Gastroesophageal sphincter (tissue), 3 donors: ENCODE data around the gene SYNDIG1.

Source experiments
- POLR2AphosphoS5 ChIP-seq: sonication (generic); formaldehyde crosslinking; IDR thresholded peaks from one replicate; pipeline ENCODE4 v1.6.1; 2017; ENCODE audit warnings: antibody characterized with exemption
- TF ChIP-seq, protein P1 (sequence below), 4 experiments: fragments of 200-600 bp in 2 of 4; fragments of 450-650 bp in 2 of 4; sonication (generic) in 1 of 4; IDR thresholded peaks; one replicate each; pipeline ENCODE4 v1.5.1; 2017 to 2019; ENCODE audit warnings: antibody characterized with exemption in 4 of 4, mild to moderate bottlenecking in 2 of 4, moderate library complexity in 2 of 4

DNA sequence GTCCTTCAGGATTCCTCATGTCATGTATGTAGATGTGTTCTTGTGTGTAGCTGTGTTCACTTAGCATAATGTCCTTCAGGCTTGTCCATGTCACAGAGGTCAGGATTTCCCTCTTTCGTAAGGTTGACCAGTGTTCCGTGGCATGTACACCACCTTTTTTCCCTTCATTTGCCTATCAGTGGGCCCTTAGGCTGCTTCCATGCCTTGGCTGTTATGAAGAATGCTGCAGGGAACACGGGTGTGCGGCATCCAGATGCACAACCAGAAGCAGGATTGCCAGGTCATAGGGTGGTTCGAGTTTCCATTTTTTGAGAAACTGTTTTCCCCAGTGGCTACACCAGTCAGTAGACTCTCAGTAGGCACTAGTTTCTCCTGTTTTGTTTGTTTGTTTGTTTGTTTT lies 29.2 kb downstream of the SYNDIG1 start:
- TF ChIP-seq, protein P1, sequence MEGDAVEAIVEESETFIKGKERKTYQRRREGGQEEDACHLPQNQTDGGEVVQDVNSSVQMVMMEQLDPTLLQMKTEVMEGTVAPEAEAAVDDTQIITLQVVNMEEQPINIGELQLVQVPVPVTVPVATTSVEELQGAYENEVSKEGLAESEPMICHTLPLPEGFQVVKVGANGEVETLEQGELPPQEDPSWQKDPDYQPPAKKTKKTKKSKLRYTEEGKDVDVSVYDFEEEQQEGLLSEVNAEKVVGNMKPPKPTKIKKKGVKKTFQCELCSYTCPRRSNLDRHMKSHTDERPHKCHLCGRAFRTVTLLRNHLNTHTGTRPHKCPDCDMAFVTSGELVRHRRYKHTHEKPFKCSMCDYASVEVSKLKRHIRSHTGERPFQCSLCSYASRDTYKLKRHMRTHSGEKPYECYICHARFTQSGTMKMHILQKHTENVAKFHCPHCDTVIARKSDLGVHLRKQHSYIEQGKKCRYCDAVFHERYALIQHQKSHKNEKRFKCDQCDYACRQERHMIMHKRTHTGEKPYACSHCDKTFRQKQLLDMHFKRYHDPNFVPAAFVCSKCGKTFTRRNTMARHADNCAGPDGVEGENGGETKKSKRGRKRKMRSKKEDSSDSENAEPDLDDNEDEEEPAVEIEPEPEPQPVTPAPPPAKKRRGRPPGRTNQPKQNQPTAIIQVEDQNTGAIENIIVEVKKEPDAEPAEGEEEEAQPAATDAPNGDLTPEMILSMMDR (IDR thresholded peaks at IDR 0.05), result no peak
- TF ChIP-seq POLR2AphosphoS5, result no peak
